DMS79 treated with DMSO at 0.1 percent for 48 hours (cell line): ENCODE measurements around the gene ADAM33.
A peak's percentile ranks its signal among the peaks of the same experiment; 100 is the strongest.

Source experiments
- DNase-seq: peaks from one replicate; lab custom pipeline; 2025; lab: John Stamatoyannopoulos, UW

Gene ADAM33

GRCh38 chr20:3686867-3687321, 5.1 kb upstream of the ADAM33 start:
- peak; percentile 73 for DNase-seq

GRCh38 chr20:3686421-3686820, 4.6 kb upstream of the ADAM33 start:
- DNase-seq: no peak

GRCh38 chr20:3685341-3685740, 3.5 kb upstream of the ADAM33 start:
- no peak for DNase-seq

- no peak for DNase-seq
These were observed 369 bp downstream of the ADAM33 start for GRCh38 chr20:3681352-3681930.

GRCh38 chr20:3680701-3681351, 984 bp downstream of the ADAM33 start:
- DNase-seq: no peak

- DNase-seq: no peak
These were observed 1.8 kb downstream of the ADAM33 start for GRCh38 chr20:3679749-3680700.

- no peak for DNase-seq
These were observed 2.7 kb downstream of the ADAM33 start for GRCh38 chr20:3678856-3679720.

- DNase-seq: no peak
These were observed 3.6 kb downstream of the ADAM33 start for GRCh38 chr20:3678198-3678597.

GRCh38 chr20:3677733-3678132, 4.1 kb downstream of the ADAM33 start:
- DNase-seq: no peak

- DNase-seq: no peak
These were observed 6.6 kb downstream of the ADAM33 start for GRCh38 chr20:3674995-3675900.

GRCh38 chr20:3674447-3674846, 7.4 kb downstream of the ADAM33 start:
- no peak for DNase-seq

GRCh38 chr20:3673221-3674070, 8.4 kb downstream of the ADAM33 start:
- no peak for DNase-seq

- DNase-seq: no peak
These were observed 9.2 kb downstream of the ADAM33 start for GRCh38 chr20:3672547-3673171.

GRCh38 chr20:3671986-3672546, 9.7 kb downstream of the ADAM33 start:
- no peak for DNase-seq

GRCh38 chr20:3670945-3671344, 10.9 kb downstream of the ADAM33 start:
- no peak for DNase-seq

GRCh38 chr20:3670511-3670910, 11.3 kb downstream of the ADAM33 start:
- DNase-seq: peak; percentile 47

- DNase-seq: no peak
These were observed 12.0 kb downstream of the ADAM33 start for GRCh38 chr20:3669710-3670367.

GRCh38 chr20:3667434-3668037, 14.3 kb downstream of the ADAM33 start:
- no peak for DNase-seq
